B cell (primary cell): ENCODE data around the gene ADARB2. TPM values are rescaled to one million over a fixed set of nuclear protein-coding genes. Genes with fewer than 3 reads are reported as not detected.

Source experiments
- ATAC-seq: fragments of 200-7000 bp; cut with Tn5 transposase; one replicate; pipeline ENCODE4 v1.10.0; 2021; ENCODE audit warnings: low read depth, mild to moderate bottlenecking, moderate number of reproducible peaks, moderate library complexity
- CTCF ChIA-PET: fragments of 350-600 bp; sonication (Branson Sonifier 250); formaldehyde crosslinking; loops from one replicate; lab custom pipeline; 2021; ENCODE audit warnings: antibody characterized with exemption, inconsistent platforms; lab: Charles Lee
- POLR2A ChIA-PET: fragments of 350-600 bp; sonication (Branson Sonifier 250); formaldehyde crosslinking; loops from one replicate; lab custom pipeline; 2021; ENCODE audit warnings: antibody characterized with exemption; lab: Charles Lee
- DNase-seq: peaks from one replicate; pipeline ENCODE4 v3.0.0; 2013
- H2AFZ ChIP-seq: 2 replicates; pipeline ENCODE4 v1.6.1; 2012; ENCODE audit warnings: mild to moderate bottlenecking, low read depth, low read length; ENCODE audit not compliant: insufficient read depth, poor library complexity, severe bottlenecking
- H3K27ac ChIP-seq, 2 donors: 1 replicate in 1 of 2; 2 replicates in 1 of 2; pipeline ENCODE4 v1.5.1; 2012 to 2013; ENCODE audit warnings: low read length in 2 of 2, mild to moderate bottlenecking in 2 of 2, moderate library complexity in 1 of 2
- H3K27me3 ChIP-seq, 4 experiments: fragments of 200-600 bp in 1 of 4; sonication (generic) in 1 of 4; replicated peaks in 1 of 4; 1 replicate in 2 of 4; 2 replicates in 2 of 4; pipeline versions ENCODE4 v1.6.1 to v1.7.0; 2013 to 2016; ENCODE audit warnings: low read length in 3 of 4, mild to moderate bottlenecking in 2 of 4, mixed read lengths in 1 of 4, moderate library complexity in 1 of 4; ENCODE audit not compliant: insufficient read depth in 4 of 4, control insufficient read depth in 3 of 4; ENCODE audit errors: control extremely low read depth in 1 of 4
- H3K36me3 ChIP-seq, 2 experiments: replicated peaks in 1 of 2; 1 replicate in 1 of 2; 2 replicates in 1 of 2; pipeline versions ENCODE4 v1.6.1 to v1.7.1; 2013; ENCODE audit warnings: low read length in 1 of 2; ENCODE audit not compliant: insufficient read depth in 2 of 2, control insufficient read depth in 1 of 2; ENCODE audit errors: control extremely low read depth in 1 of 2, extremely low read depth in 1 of 2
- H3K4me1 ChIP-seq, 2 donors: fragments of 200-600 bp in 1 of 2; sonication (generic) in 1 of 2; 1 replicate in 1 of 2; 2 replicates in 1 of 2; pipeline versions ENCODE4 v1.5.1 to v1.6.1; 2013 to 2017; ENCODE audit warnings: low read length in 2 of 2; ENCODE audit not compliant: control insufficient read depth in 2 of 2, insufficient read depth in 2 of 2
- H3K4me2 ChIP-seq: replicated peaks from 2 replicates; pipeline ENCODE3; 2012; ENCODE audit warnings: mild to moderate bottlenecking, low read depth, low read length; ENCODE audit not compliant: poor library complexity, severe bottlenecking
- H3K4me3 ChIP-seq, 5 experiments: fragments of 200-600 bp in 1 of 5; sonication (generic) in 1 of 5; 1 replicate in 3 of 5; 2 replicates in 2 of 5; pipeline versions ENCODE4 v1.5.1 to v1.7.0; 2011 to 2016; ENCODE audit warnings: low read length in 4 of 5, mild to moderate bottlenecking in 4 of 5, low read depth in 2 of 5, control low read depth in 1 of 5, moderate library complexity in 1 of 5; ENCODE audit not compliant: insufficient read depth in 1 of 5; ENCODE audit errors: control extremely low read depth in 1 of 5, extremely low read depth in 1 of 5
- H3K79me2 ChIP-seq: fragments of 200-600 bp; sonication (generic); one replicate; pipeline ENCODE4 v1.6.0; 2016; ENCODE audit warnings: low read length; ENCODE audit not compliant: control insufficient read depth, insufficient read depth
- H3K9ac ChIP-seq: fragments of 200-600 bp; sonication (generic); 2 replicates; pipeline ENCODE4 v1.6.1; 2017; ENCODE audit warnings: mild to moderate bottlenecking, low read length, moderate library complexity
- H3K9me3 ChIP-seq, 3 donors: one replicate each; pipeline versions ENCODE4 v1.6.1 to v1.7.1; 2013; ENCODE audit warnings: low read length in 2 of 3; ENCODE audit not compliant: control insufficient read depth in 2 of 3, insufficient read depth in 1 of 3; ENCODE audit errors: control extremely low read depth in 1 of 3
- H4K20me1 ChIP-seq: 2 replicates; pipeline ENCODE4 v1.6.0; 2012; ENCODE audit warnings: mild to moderate bottlenecking, low read length; ENCODE audit not compliant: insufficient read depth, control insufficient read depth, poor library complexity, severe bottlenecking
- H3K27ac Mint-ChIP-seq: one replicate; pipeline ENCODE4 v1.8.0; 2021; ENCODE audit warnings: mixed read lengths
- H3K27me3 Mint-ChIP-seq: one replicate; pipeline ENCODE4 v1.8.0; 2021; ENCODE audit warnings: mixed read lengths
- H3K4me1 Mint-ChIP-seq: one replicate; pipeline ENCODE4 v1.8.0; 2021; ENCODE audit warnings: mixed read lengths
- H3K4me3 Mint-ChIP-seq: one replicate; pipeline ENCODE4 v1.8.0; 2021; ENCODE audit warnings: mixed read lengths
- H3K9me3 Mint-ChIP-seq: one replicate; pipeline ENCODE4 v1.8.0; 2022; ENCODE audit warnings: mixed read lengths; ENCODE audit not compliant: insufficient read depth
- EZH2 ChIP-seq: IDR thresholded peaks from 2 replicates; pipeline ENCODE4 v1.6.1; 2012; ENCODE audit warnings: borderline replicate concordance, low read depth, mild to moderate bottlenecking, moderate library complexity, low read length; ENCODE audit not compliant: insufficient read depth, poor library complexity, severe bottlenecking
- WGBS: methylation state at CpG from one replicate; pipeline ENCODE4 v1.1.5; 2013; ENCODE audit warnings: missing lambda C conversion rate; ENCODE audit not compliant: insufficient coverage; 5-methylcytosine and 5-hydroxymethylcytosine counted together
- intact Hi-C: fragments of 100-400 bp; cut with micrococcal nuclease; formaldehyde crosslinking; loops from one replicate; pipeline ENCODE4 v1.10.0; 2022
- polyA plus RNA-seq: library from polyadenylated mRNA; depleted of rRNA; stranded (reverse); fragments of >200 nt; gene quantifications from 2 replicates; pipeline ENCODE4 v1.2.3, GENCODE V29; 2012
- total RNA-seq, 2 donors: library from RNA; stranded (reverse); fragments of 120-200 nt in 1 of 2; gene quantifications; 1 replicate in 1 of 2; 2 replicates in 1 of 2; pipeline versions ENCODE4 v1.2.3 to v1.2.4, GENCODE V29; 2013 to 2022
- TF ChIP-seq, protein P1 (sequence below): fragments of 200-600 bp; IDR thresholded peaks from one replicate; pipeline ENCODE4 v1.8.0; 2022; ENCODE audit warnings: antibody characterized with exemption, mild to moderate bottlenecking

The ADARB2 gene
- total and polyA plus RNA-seq, 2 donors (not counting 1 experiment from before 2014, with no cell fraction given) = 0.13 to 0.96 TPM

DNA sequence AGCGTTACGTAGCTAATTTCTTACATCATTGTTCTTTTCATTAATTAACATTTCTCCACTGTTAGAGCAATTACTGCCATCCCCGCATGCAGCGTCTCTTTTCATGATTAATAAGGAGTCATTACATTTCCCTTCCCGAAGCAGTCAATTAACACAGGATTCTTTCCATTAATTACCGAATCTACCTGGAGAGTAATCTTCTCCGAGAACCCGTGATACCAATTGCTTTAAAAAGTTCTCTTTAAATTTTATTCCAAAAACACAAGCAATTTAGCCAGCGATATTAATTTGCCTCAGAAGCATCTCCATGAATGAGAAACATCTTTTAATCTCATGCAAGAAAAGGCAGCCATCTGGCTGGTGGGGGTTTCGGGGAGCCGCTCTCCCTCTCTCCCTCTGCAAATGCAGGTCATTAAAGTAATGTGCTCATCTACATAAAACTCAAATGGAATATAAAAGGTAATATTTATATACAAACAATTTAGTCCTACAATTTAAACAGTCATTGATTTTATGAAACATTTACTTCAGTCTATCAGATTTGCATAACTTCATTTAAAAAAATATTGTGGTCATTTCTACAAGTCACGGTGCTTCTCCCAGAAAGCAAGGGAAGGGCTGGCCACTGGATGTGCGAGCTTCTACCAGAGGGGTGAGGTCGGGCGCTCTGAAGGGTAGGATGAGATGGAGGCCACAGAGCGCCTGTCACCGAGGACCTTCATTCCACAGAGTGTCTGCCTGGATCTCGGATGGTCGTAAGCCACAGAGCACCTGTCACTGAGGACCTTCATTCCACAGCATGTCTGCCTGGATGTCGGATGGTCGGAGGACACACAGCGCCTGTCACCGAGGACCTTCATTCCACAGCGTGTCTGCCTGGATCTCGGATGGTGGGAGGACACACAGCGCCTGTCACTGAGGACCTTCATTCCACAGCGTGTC is 536.2 kb downstream of the ADARB2 start:
- intact Hi-C loops = no loop called here
- no peak for TF ChIP-seq EZH2
- TF ChIP-seq, protein P1, sequence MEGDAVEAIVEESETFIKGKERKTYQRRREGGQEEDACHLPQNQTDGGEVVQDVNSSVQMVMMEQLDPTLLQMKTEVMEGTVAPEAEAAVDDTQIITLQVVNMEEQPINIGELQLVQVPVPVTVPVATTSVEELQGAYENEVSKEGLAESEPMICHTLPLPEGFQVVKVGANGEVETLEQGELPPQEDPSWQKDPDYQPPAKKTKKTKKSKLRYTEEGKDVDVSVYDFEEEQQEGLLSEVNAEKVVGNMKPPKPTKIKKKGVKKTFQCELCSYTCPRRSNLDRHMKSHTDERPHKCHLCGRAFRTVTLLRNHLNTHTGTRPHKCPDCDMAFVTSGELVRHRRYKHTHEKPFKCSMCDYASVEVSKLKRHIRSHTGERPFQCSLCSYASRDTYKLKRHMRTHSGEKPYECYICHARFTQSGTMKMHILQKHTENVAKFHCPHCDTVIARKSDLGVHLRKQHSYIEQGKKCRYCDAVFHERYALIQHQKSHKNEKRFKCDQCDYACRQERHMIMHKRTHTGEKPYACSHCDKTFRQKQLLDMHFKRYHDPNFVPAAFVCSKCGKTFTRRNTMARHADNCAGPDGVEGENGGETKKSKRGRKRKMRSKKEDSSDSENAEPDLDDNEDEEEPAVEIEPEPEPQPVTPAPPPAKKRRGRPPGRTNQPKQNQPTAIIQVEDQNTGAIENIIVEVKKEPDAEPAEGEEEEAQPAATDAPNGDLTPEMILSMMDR = no peak
- Histone ChIP-seq H3K36me3 (no peaks in the 10 kb centered on the region), H3K79me2 (no peaks in the 10 kb centered on the region), H3K4me2 (no peak overlapping the region), H2AFZ (no peak overlapping the region), H3K4me3 (no peak overlapping the region), H3K27ac (no peak overlapping the region), H3K4me1 (no peaks in the 10 kb centered on the region), H4K20me1 (no peaks in the 10 kb centered on the region), H3K27me3 (no peaks in the 10 kb centered on the region), H3K9ac (no peak overlapping the region), H3K9me3 (no peaks in the 10 kb centered on the region)
- Mint-ChIP-seq H3K27ac (no peak overlapping the region), H3K4me3 (no peak overlapping the region), H3K4me1 (no peaks in the 10 kb centered on the region), H3K27me3 (peaks cover 7% of the 10 kb centered on the region), H3K9me3 (no peaks in the 10 kb centered on the region)
- ATAC-seq (no peak), DNase-seq (no peak)
- 87% methylated on average over 21 of the region's 27 CpGs for WGBS
- CTCF ChIA-PET = interaction anchor here (0.6 kb wide), 1 partner anchor 40 kb away, joined by 3 read pairs; no protein-coding TSS in a partner anchor
- POLR2A ChIA-PET = no interaction called here
